SK-N-SH treated with all-trans-retinoic acid at 6 μM for 48 hours (cell line): Measurements from ENCODE around the gene CMC4.

Source experiments
- ATAC-seq: fragments of 200-7000 bp; cut with Tn5 transposase; 3 replicates; pipeline ENCODE4 v1.9.1; 2020; ENCODE audit warnings: mild to moderate bottlenecking, moderate library complexity
- ARNTL ChIP-seq: fragments of 450-650 bp; formaldehyde crosslinking; IDR thresholded peaks from 2 replicates; pipeline ENCODE4 v1.5.0; 2020; ENCODE audit warnings: low read depth, mild to moderate bottlenecking, moderate library complexity, borderline replicate concordance
- BACH2 ChIP-seq: fragments of 250-450 bp; sonication (Bioruptor Pico); IDR thresholded peaks from 2 replicates; pipeline ENCODE4 v1.9.0; 2021; ENCODE audit warnings: mild to moderate bottlenecking, borderline replicate concordance
- CREB5 ChIP-seq: fragments of 250-450 bp; sonication (Bioruptor Pico); IDR thresholded peaks from 2 replicates; pipeline ENCODE4 v1.5.1; 2020; ENCODE audit warnings: low read depth, mild to moderate bottlenecking, moderate library complexity
- CSDC2 ChIP-seq: fragments of 250-450 bp; sonication (Bioruptor Pico); IDR thresholded peaks from 2 replicates; pipeline ENCODE4 v1.5.0; 2020; ENCODE audit warnings: mild to moderate bottlenecking, moderate library complexity
- CSRNP3 ChIP-seq: fragments of 250-450 bp; sonication (Bioruptor Pico); IDR thresholded peaks from 2 replicates; pipeline ENCODE4 v1.5.1; 2021; ENCODE audit warnings: mild to moderate bottlenecking, moderate library complexity
- ESRRG ChIP-seq: fragments of 250-450 bp; sonication (Bioruptor Pico); IDR thresholded peaks from 2 replicates; pipeline ENCODE4 v1.6.1; 2021; ENCODE audit warnings: mild to moderate bottlenecking
- GLIS3 ChIP-seq: fragments of 250-450 bp; sonication (Bioruptor Pico); IDR thresholded peaks from 2 replicates; pipeline ENCODE4 v1.5.0; 2020; ENCODE audit warnings: mild to moderate bottlenecking, moderate library complexity
- ISL1 ChIP-seq: fragments of 250-450 bp; sonication (Bioruptor Pico); IDR thresholded peaks from 2 replicates; pipeline ENCODE4 v2.1.2; 2022; ENCODE audit warnings: mild to moderate bottlenecking, moderate library complexity
- OSR1 ChIP-seq: fragments of 250-450 bp; sonication (Bioruptor Pico); IDR thresholded peaks from 2 replicates; pipeline ENCODE4 v1.8.0; 2022; ENCODE audit warnings: moderate library complexity, mild to moderate bottlenecking, inconsistent platforms
- PATZ1 ChIP-seq: fragments of 250-450 bp; sonication (Bioruptor Pico); IDR thresholded peaks from 2 replicates; pipeline ENCODE4 v1.8.0; 2020; ENCODE audit warnings: mild to moderate bottlenecking, moderate library complexity, borderline replicate concordance
- POU6F1 ChIP-seq: fragments of 250-450 bp; sonication (Bioruptor Pico); IDR thresholded peaks from 2 replicates; pipeline ENCODE4 v1.8.0; 2021; ENCODE audit warnings: low read depth, mild to moderate bottlenecking, moderate library complexity, borderline replicate concordance
- RARB ChIP-seq: fragments of 250-450 bp; sonication (Bioruptor Pico); IDR thresholded peaks from 2 replicates; pipeline ENCODE4 v1.8.0; 2021; ENCODE audit warnings: mild to moderate bottlenecking, moderate library complexity
- SNAI2 ChIP-seq: fragments of 250-450 bp; sonication (Bioruptor Pico); IDR thresholded peaks from 2 replicates; pipeline ENCODE4 v1.5.0; 2020; ENCODE audit warnings: mild to moderate bottlenecking, moderate library complexity
- TCF4 ChIP-seq: fragments of 250-450 bp; sonication (Bioruptor Pico); IDR thresholded peaks from 2 replicates; pipeline ENCODE4 v1.8.0; 2021; ENCODE audit warnings: mild to moderate bottlenecking, moderate library complexity, borderline replicate concordance
- TOX ChIP-seq: fragments of 250-450 bp; sonication (Bioruptor Pico); IDR thresholded peaks from 2 replicates; pipeline ENCODE4 v1.8.0; 2021; ENCODE audit warnings: mild to moderate bottlenecking, moderate library complexity, borderline replicate concordance
- TSHZ2 ChIP-seq: fragments of 250-450 bp; sonication (Bioruptor Pico); IDR thresholded peaks from 2 replicates; pipeline ENCODE4 v1.5.0; 2020; ENCODE audit warnings: mild to moderate bottlenecking, moderate library complexity
- ZC3H10 ChIP-seq: fragments of 250-450 bp; sonication (Bioruptor Pico); IDR thresholded peaks from 2 replicates; pipeline ENCODE4 v1.5.1; 2021; ENCODE audit warnings: mild to moderate bottlenecking, moderate library complexity
- ZFP3 ChIP-seq: fragments of 250-450 bp; sonication (Bioruptor Pico); IDR thresholded peaks from 2 replicates; pipeline ENCODE4 v1.5.0; 2020; ENCODE audit warnings: mild to moderate bottlenecking, moderate library complexity
- ZFP30 ChIP-seq: fragments of 450-650 bp; formaldehyde crosslinking; IDR thresholded peaks from 2 replicates; pipeline ENCODE4 v1.5.0; 2022; ENCODE audit warnings: mild to moderate bottlenecking, moderate library complexity
- ZNF70 ChIP-seq: fragments of 450-650 bp; formaldehyde crosslinking; IDR thresholded peaks from 2 replicates; pipeline ENCODE4 v1.5.0; 2020; ENCODE audit warnings: mild to moderate bottlenecking, moderate library complexity
- ZNF8 ChIP-seq: fragments of 450-650 bp; formaldehyde crosslinking; IDR thresholded peaks from 2 replicates; pipeline ENCODE4 v1.5.0; 2020; ENCODE audit warnings: mild to moderate bottlenecking, moderate library complexity

Gene CMC4

GRCh38 chrX:155071694-155072280, 851 bp upstream of the CMC4 start (continued):
- TF ChIP-seq TOX (CRISPR knock-in tag) (no peak), ARNTL (CRISPR knock-in tag) (no peak)

GRCh38 chrX:155070663-155070974, 317 bp downstream of the CMC4 start:
- ATAC-seq, result peak; percentile 11; the same call in 2 of the 3 replicates
- no peak for TF ChIP-seq PATZ1 (CRISPR knock-in tag)

GRCh38 chrX:155070038-155070437, 898 bp downstream of the CMC4 start:
- TF ChIP-seq ESRRG (CRISPR knock-in tag) (no peak), RARB (CRISPR knock-in tag) (no peak), OSR1 (CRISPR knock-in tag) (no peak), TCF4 (no peak), ZNF8 (CRISPR knock-in tag) (no peak), CSRNP3 (CRISPR knock-in tag) (no peak), PATZ1 (CRISPR knock-in tag) (no peak), SNAI2 (CRISPR knock-in tag) (no peak), ZC3H10 (CRISPR knock-in tag) (no peak), GLIS3 (CRISPR knock-in tag) (no peak), ZFP30 (CRISPR knock-in tag) (no peak), BACH2 (CRISPR knock-in tag) (no peak), CSDC2 (no peak), CREB5 (CRISPR knock-in tag) (no peak)
- ATAC-seq, result no peak

GRCh38 chrX:155069414-155069813, 1.5 kb downstream of the CMC4 start:
- TF ChIP-seq GLIS3 (CRISPR knock-in tag), result no peak
- TF ChIP-seq OSR1 (CRISPR knock-in tag), result no peak
- TF ChIP-seq TOX (CRISPR knock-in tag), result no peak
- TF ChIP-seq ZFP3 (CRISPR knock-in tag), result no peak
- TF ChIP-seq ZC3H10 (CRISPR knock-in tag), result no peak
- TF ChIP-seq, all 23 proteins: peak for 0
- no peak for ATAC-seq

- peak; percentile 8; the same call in 2 of the 3 replicates for ATAC-seq
- no peak for TF ChIP-seq TSHZ2
- no peak for TF ChIP-seq PATZ1 (CRISPR knock-in tag)
- TF ChIP-seq RARB (CRISPR knock-in tag), result no peak
- no peak for TF ChIP-seq ARNTL (CRISPR knock-in tag)
- no peak for TF ChIP-seq TCF4
- TF ChIP-seq OSR1 (CRISPR knock-in tag), result no peak
- no peak for TF ChIP-seq ISL1 (CRISPR knock-in tag)
- no peak for TF ChIP-seq ZNF70 (CRISPR knock-in tag)
- no peak for TF ChIP-seq ZFP3 (CRISPR knock-in tag)
- TF ChIP-seq ESRRG (CRISPR knock-in tag), result no peak
- TF ChIP-seq TOX (CRISPR knock-in tag), result no peak
- no peak for TF ChIP-seq ZFP30 (CRISPR knock-in tag)
- TF ChIP-seq POU6F1, result no peak
- no peak for TF ChIP-seq CSDC2
- TF ChIP-seq GLIS3 (CRISPR knock-in tag), result no peak
These were observed 2.8 kb downstream of the CMC4 start for GRCh38 chrX:155068165-155068564.
